ENCODE results near the gene SPOCK2. TPM values are rescaled to one million over a fixed set of nuclear protein-coding genes. Genes with fewer than 3 reads are reported as not detected.

SPOCK2 gene
- total and polyA plus RNA-seq, 2 of the 13 experiments (the other 11 are each of a cell fraction or from before 2014, with no cell fraction given): 8.6 to 30.6 TPM

GRCh38 chr10:72034040-72034499, 54.3 kb downstream of the SPOCK2 start (continued):
- TF ChIP-seq IKZF4 (CRISPR knock-in tag; IDR thresholded peaks at IDR 0.05; ENCODE audit: borderline replicate concordance, low read depth, not compliant biosample characterization): no peak
- no peak for TF ChIP-seq GLMP (CRISPR knock-in tag; IDR thresholded peaks at IDR 0.05; ENCODE audit: borderline replicate concordance)
- no peak for TF ChIP-seq ZNF138 (CRISPR knock-in tag; IDR thresholded peaks at IDR 0.05; ENCODE audit: low read depth)
- peak; percentile 34; the same call in 1 of the 2 replicates for TF ChIP-seq RFXAP (CRISPR knock-in tag; IDR thresholded peaks at IDR 0.05; ENCODE audit: borderline replicate concordance)
- no peak for TF ChIP-seq ZNF30 (CRISPR knock-in tag; IDR thresholded peaks at IDR 0.05)
- no peak for TF ChIP-seq HBP1 (CRISPR knock-in tag; IDR thresholded peaks at IDR 0.05; ENCODE audit: low read depth)
- no peak for TF ChIP-seq ZNF790 (CRISPR knock-in tag; IDR thresholded peaks at IDR 0.05; ENCODE audit: borderline replicate concordance)
- no peak for TF ChIP-seq SALL2 (CRISPR knock-in tag; IDR thresholded peaks at IDR 0.05)
- TF ChIP-seq CBX5 (CRISPR knock-in tag; IDR thresholded peaks at IDR 0.05; ENCODE audit: borderline replicate concordance): no peak
- peak; percentile 38; the same call in 1 of the 2 replicates for TF ChIP-seq POGZ (CRISPR knock-in tag; IDR thresholded peaks at IDR 0.05)
- no peak for TF ChIP-seq ZSCAN9 (CRISPR knock-in tag; IDR thresholded peaks at IDR 0.05; ENCODE audit: borderline replicate concordance)
- no peak for TF ChIP-seq ZNF496 (CRISPR knock-in tag; IDR thresholded peaks at IDR 0.05; ENCODE audit: insufficient replicate concordance)
- peak; percentile 85 for TF ChIP-seq ZNF687 (CRISPR knock-in tag; IDR thresholded peaks at IDR 0.05)
- TF ChIP-seq ZNF747 (CRISPR knock-in tag; IDR thresholded peaks at IDR 0.05; ENCODE audit: borderline replicate concordance): 0 out of 2 replicates have a peak, but pooled peaks have one; percentile 40
- no peak for TF ChIP-seq FOXK2 (IDR thresholded peaks at IDR 0.05)
- TF ChIP-seq RAD51 (IDR thresholded peaks at IDR 0.05; ENCODE audit: borderline replicate concordance): no peak
- TF ChIP-seq NAIF1 (CRISPR knock-in tag; IDR thresholded peaks at IDR 0.05; ENCODE audit: borderline replicate concordance): no peak
- no peak for TF ChIP-seq ZNF337 (CRISPR knock-in tag; IDR thresholded peaks at IDR 0.05; ENCODE audit: borderline replicate concordance, low read depth)
- no peak for TF ChIP-seq AKNA (CRISPR knock-in tag; IDR thresholded peaks at IDR 0.05; ENCODE audit: borderline replicate concordance)

All from HepG2 (cell line).